ENCODE data around the gene NEURL1B.

The NEURL1B gene

GRCh38 chr5:172610643-172611042 lies 30.4 kb upstream of the NEURL1B start:
- no peak for DNase-seq

DNA sequence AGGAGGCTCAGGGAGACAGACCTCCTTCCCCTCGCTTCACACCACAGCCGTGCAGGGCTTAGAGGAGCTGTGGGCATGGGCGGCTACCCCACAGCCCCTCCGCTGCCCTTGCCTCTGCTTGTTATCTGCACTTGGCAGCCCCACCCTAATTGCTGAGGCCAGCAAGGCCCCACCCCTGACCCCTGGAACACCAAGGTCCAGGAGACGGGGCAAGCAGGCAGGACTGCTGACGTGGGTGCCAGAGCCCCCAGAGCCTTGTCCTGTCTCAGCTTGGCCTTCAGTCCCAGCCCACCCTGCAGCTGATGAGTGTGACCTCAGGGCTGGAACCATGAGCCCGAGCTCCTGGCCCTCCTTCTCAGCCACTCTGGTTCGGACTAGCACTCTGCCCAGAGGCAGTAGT lies 29.1 kb upstream of the NEURL1B start:
- DNase-seq: no peak

DNA sequence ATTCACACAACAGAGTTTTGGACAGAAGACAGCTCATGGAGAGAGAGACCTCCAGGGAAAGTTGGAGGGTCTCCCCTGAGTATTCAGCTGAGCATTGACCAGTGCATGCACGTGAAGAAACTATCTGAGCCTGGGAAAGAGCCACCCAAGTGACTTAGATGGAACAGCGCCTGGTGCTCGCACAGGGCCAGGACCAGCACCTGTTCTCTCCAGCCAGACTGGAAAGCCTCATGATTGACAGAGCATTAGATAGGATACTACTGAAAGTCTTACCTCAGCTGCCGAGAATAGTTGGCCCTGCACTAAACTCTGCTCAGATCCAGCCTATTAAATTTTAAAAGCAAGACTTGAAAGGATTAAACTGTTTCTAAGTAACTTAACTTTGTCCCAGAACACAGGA lies 28.3 kb upstream of the NEURL1B start:
- DNase-seq: no peak

- no peak for DNase-seq
Observed at GRCh38 chr5:172616136-172616535, 24.9 kb upstream of the NEURL1B start.

DNA sequence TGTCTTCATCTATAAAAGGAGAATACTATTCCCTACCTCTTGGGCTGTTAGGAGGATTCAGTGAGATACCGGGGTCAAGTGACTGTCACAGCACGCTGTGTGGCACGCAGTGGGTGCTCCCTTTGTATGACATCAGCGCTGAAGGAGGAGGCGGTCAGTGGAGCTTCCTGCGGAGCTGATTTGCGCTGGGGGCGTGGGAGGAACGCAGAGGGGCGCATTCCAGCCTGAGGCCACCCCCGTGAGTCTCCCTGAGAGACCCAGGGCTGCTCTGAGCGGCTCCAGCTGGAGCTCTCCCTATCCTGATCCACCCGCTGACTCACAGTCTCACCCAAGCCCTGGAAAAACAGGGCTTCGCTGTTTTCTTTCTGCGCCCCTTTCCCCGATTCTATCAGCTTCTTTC lies 24.3 kb upstream of the NEURL1B start:
- no peak for DNase-seq

DNA sequence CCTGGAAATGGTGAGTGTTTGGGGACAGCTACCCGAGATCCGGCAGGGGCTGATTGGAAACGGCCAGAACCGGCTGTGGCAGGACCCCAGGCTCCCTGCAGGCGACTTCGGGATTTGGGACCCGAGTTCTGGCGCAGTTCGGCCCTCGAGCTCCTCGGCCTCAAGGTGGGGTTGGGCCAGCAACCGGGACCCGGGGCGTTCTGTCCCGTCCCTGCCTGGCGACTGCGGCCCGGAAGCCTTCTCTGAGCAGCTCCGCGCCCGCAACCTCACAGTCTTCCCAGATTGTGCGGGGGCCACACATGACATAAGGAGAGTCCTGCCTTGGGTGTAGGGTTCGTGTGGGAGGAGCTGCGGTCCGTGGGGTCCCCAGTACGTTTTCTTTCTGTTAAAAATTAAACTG lies 23.2 kb upstream of the NEURL1B start:
- no peak for DNase-seq

GRCh38 chr5:172618574-172619365 lies 22.3 kb upstream of the NEURL1B start:
- no peak for DNase-seq

GRCh38 chr5:172620506-172620905 lies 20.6 kb upstream of the NEURL1B start:
- no peak for DNase-seq

- no peak for DNase-seq
Observed at GRCh38 chr5:172622091-172623046, 18.7 kb upstream of the NEURL1B start.

DNA sequence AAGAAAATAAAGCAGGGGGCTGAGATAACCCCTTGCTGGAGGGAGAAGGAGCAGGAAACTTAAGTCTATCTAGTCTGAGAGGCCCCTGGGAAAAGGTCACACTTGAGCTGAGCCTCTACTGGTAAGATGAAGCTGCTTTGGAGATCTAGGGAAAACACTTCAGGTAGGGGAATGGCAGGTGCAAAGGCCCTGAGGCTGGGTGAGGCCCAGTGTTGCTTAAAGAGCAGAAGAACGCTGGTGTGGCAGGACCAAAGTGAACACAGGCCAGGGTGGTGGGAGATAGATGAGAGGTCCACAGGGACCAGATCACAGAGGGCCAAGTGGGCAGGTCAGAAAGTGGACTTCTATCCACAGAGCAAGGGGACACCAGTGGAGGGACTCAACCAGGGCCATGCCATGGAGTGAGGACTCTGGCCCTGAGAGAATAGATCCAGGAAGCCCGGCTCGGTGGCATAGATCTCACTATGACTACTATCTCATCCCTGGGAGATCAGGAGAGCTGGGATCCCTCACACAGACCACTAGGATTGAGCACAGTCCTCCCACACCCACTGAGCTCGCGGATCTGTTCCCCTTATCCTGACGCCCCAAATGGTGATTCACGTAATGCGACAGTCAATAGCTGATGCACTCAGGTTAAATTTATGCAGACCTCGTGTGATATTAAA lies 17.6 kb upstream of the NEURL1B start:
- no peak for DNase-seq

DNA sequence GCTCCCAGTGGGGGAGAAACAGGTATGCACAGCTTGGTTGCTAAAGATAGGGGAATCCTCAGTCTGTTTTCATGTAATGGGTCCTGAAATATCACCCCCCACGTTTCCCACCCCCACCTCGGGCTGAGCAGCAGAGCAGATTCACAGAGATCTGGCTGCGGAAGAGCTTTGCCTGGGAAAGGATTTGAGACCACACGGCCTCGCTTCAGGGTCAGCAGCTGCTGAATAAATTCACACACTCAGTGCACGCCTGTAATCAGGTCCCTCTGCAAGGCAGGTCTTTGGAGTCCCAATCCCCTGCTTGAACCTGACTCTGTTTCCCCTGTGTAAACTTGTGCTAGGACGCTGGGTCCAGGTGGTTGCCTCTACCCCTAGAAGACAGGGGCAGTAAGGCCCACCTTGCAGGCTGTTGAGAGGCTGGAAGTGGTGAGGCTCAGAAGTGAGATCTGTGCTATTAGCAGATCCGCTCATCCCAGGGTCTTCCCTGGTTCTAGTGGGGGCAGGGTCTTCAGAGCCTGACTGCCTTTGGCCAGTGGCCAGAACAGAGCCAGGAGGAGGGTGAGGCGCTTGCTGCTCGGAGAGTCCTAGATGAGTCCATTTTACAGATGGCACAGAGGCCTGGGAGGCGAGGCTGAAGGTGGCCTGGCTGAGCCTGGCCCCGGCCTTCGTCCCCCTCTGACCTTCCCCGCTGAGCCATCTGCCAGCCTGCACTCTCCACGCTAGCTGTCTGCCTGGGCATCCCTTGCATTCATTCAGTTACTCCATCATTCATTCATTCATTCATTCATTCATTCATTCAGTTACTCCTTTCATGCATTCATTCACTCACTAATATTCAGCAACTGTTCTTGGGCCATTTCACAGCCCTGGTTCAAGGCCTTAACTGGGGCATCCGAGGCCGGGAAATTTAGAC lies 16.7 kb upstream of the NEURL1B start:
- no peak for DNase-seq

DNA sequence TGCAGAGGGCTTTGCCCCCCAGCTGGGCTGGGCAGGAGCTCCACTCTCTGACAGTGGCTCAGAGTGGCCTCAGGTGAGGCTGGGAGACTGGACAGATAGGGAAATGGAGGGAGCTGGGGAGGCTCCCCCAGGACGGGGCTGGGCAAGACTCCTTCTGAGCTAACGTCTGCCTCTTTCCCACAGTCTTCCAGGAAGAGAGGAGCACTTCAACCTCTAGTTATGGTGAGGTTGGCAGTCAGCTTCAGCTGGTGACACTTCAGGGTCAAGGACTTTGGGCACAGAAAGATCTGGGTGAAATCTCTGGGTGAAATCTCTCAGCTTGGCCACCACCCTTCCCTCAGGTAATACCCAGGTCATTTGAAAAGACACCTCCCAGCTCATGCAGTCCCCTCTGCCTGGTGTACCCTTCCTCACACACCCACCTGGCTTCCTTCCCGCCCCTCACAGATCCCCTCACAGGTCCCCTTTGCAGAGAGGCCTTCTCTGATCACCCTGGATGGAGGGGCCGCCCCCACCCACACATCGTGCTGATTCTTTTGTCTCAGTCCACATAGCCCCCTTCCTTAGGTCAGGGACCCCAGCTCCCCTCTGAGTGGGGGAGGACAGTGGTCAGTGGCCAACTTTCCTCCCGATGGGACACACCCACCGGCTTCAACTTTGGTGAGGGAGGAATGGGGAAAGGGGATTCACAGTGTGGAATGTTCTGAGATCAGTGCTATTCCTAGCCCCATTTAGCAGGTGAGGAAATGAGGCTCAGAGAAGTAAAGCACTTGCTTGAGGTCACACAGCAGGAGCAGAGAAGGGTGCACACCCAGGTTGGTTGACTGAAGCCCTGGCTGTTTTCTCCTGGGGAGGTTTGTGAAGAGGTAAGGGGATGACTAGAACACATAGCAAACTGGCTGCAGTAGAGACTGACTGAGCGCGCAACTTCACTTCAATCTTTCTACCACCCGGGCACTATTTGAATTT lies 15.8 kb upstream of the NEURL1B start:
- DNase-seq: no peak

- DNase-seq: no peak
Observed at GRCh38 chr5:172626031-172626581, 15.0 kb upstream of the NEURL1B start.

GRCh38 chr5:172630082-172630481 lies 11.0 kb upstream of the NEURL1B start:
- DNase-seq: no peak

DNA sequence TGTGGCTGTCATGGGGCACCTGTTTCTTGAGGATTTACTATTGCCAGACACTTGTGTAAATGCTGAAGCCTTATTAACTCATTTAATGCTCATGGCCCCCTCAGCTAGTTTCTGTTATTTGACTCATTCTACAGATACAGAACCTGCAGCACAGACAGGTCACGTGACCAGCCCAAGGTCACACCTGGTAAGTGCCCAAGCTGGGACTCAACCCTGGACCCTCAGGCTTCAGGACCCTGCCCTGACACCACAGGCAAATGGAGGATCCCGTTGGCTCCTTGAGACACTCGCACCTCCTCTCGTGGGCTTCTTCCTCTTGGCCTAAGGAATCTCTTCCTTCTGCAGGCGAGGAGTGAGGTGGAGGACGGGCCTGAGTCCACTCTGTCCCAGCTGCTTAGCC lies 10.6 kb upstream of the NEURL1B start:
- DNase-seq: no peak

- DNase-seq: no peak
Observed at GRCh38 chr5:172630986-172631385, 10.1 kb upstream of the NEURL1B start.

DNA sequence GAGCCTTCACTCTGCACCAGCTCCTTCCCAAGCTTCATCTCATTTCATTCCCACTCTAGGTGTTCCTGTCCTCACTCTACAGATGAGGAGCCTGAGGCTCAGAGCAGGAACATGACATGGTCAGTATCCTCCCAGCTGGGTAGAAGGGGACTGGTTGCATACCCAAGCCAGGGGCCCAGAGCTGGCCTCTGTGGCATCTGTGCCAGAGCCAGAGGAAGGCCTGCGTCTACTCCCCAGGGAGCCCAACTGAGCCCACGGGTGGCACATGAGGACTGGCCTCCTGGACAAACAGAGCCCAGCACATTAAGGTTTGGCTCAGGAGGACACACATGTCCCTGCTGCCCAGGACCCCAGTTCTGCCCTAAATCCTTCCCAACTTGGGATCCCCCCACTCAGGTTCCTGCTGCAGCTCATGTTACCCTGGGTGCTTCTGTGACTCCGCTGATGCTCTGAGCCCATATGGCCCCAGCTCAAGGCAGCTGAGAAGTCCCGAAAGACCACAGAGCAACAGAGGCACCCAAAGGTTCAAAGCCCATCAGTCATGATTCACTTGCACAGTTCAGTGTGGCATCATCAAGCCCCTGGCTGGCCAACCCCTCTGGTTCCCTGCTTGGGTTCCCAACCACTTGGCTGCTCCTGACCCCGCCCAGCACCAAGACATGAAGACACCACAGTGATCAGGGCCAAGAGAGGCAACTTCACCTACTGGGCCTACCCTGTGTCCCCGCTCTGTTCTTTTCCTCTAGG lies 8.5 kb upstream of the NEURL1B start:
- no peak for DNase-seq

DNA sequence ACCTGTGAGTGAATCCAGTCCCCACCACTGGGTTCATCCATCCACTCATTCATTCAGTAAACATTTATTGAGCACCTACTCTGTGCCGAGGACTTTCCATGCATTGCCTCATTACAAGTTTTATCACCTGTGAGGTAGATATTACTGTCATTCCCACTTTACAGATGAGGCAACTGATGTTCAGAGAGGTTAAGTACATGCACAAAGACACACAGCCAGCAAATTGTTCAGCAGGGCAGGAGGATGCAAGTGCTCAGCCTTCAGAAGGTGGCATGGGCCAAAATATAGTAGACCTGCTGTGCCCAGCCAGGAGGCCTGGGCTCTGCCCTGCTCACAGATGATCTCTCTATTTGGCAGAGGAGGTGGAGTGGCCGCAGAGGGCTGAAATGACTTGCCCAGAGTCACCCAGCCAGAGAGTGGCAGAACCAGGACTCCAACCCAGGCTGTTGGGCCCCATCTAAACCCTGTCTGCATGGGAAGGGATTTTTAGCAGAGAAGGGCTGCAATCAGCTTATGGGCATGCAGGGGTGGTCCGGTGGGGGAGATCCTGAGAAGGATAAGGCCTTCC lies 7.6 kb upstream of the NEURL1B start:
- no peak for DNase-seq

GRCh38 chr5:172634106-172634899 lies 6.8 kb upstream of the NEURL1B start:
- DNase-seq: no peak
